Stomach (tissue), 9 donors: ENCODE results near the gene FBXO41. TPM values are rescaled to one million over a fixed set of nuclear protein-coding genes. Genes with fewer than 3 reads are reported as not detected.

Source experiments
- DNase-seq, 2 donors: peaks; one replicate each; pipeline versions ENCODE4 v3.0.0 to v3.0.0-alpha.2; 2013 to 2019
- H3K27ac ChIP-seq, 5 donors: fragments of 200-600 bp in 4 of 5; sonication (generic) in 4 of 5; one replicate each; pipeline ENCODE4 v1.5.1; 2013 to 2019; ENCODE audit warnings: mild to moderate bottlenecking in 1 of 5, moderate library complexity in 1 of 5
- H3K27me3 ChIP-seq, 3 donors: fragments of 200-600 bp; sonication (generic); one replicate each; pipeline ENCODE4 v1.5.1; 2017 to 2019; ENCODE audit warnings: mixed run types in 1 of 3
- H3K36me3 ChIP-seq, 4 donors: fragments of 200-600 bp; sonication (generic); 1 replicate in 3 of 4; 2 replicates in 1 of 4; pipeline ENCODE4 v1.5.1; 2016 to 2019
- H3K4me1 ChIP-seq, 4 donors: fragments of 200-600 bp; sonication (generic); one replicate each; pipeline ENCODE4 v1.5.1; 2016 to 2019
- H3K4me3 ChIP-seq, 4 donors: fragments of 200-600 bp; sonication (generic) in 3 of 4; one replicate each; pipeline ENCODE4 v1.5.1; 2016 to 2019; ENCODE audit warnings: mild to moderate bottlenecking in 1 of 4
- H3K9me3 ChIP-seq, 4 donors: fragments of 200-600 bp; sonication (generic); one replicate each; pipeline ENCODE4 v1.5.1; 2016 to 2019
- EP300 ChIP-seq: sonication (generic); formaldehyde crosslinking; IDR thresholded peaks from one replicate; pipeline ENCODE4 v1.6.1; 2017; ENCODE audit warnings: antibody characterized with exemption
- POLR2A ChIP-seq, 4 donors: fragments of 450-650 bp; IDR thresholded peaks; one replicate each; pipeline ENCODE4 v1.6.1; 2016; ENCODE audit warnings: antibody characterized with exemption in 4 of 4, control low read depth in 2 of 4, mild to moderate bottlenecking in 1 of 4, moderate library complexity in 1 of 4
- POLR2AphosphoS5 ChIP-seq, 3 donors: sonication (generic); formaldehyde crosslinking; IDR thresholded peaks; one replicate each; pipeline ENCODE4 v1.6.1; 2016; ENCODE audit warnings: antibody characterized with exemption in 3 of 3
- WGBS, 5 donors: extraction: QIAGEN DNeasy Blood & Tissue Kit in 3 of 5; methylation state at CpG; one replicate each; pipeline versions ENCODE4 v1.1.5 to v1.1.7; 2013 to 2018; 5-methylcytosine and 5-hydroxymethylcytosine counted together
- intact Hi-C: fragments of 100-400 bp; cut with DNase I; formaldehyde crosslinking; loops from one replicate; pipeline ENCODE4 v1.15.1; 2023; ENCODE audit warnings: low total_unique reads
- polyA plus RNA-seq, 3 donors: library from polyadenylated mRNA; stranded (reverse); fragments of 200-250 nt; gene quantifications; one replicate each; pipeline ENCODE4 v1.2.3, GENCODE V29; 2013
- total RNA-seq, 5 donors: library from RNA; depleted of rRNA; stranded (reverse); fragments of >200 nt; gene quantifications; one replicate each; pipeline versions ENCODE4 v1.1.0 to v1.2.3, GENCODE V29; 2014 to 2016
- TF ChIP-seq, protein P1 (sequence below), 7 experiments: fragments of 450-650 bp in 4 of 7; fragments of 200-600 bp in 3 of 7; sonication (generic) in 3 of 7; IDR thresholded peaks; one replicate each; pipeline ENCODE4 v1.5.1; 2016 to 2019; ENCODE audit warnings: antibody characterized with exemption in 7 of 7, control low read depth in 2 of 7, mild to moderate bottlenecking in 1 of 7
- donor health status: healthy with polysubstance abuse.
- donor health status: Bipolar disorder and iron deficiency.
- donor health status: healthy.

FBXO41 gene
- total and polyA plus RNA-seq, 8 donors = 0.55 to 16.8 (median 2.6) TPM

DNA sequence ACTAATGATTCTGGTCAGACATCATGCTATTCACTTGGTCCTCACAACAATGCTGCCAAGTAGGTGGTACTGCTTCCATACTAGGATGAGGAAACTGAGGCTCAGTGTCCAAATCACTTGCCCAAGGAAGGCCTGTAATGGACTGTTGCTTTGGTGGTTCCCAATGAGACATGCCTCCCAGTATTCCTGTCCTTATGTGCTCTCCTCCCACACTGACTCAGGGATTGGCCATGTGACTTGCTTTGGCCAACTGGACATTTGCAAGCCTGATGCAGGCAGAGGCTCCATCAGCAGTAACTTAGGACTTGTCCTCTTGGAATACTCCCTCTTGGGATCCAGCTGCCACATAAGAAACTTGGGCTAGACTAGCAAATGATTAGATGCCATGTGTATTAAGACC, 3.0 kb downstream of the FBXO41 start:
- TF ChIP-seq EP300 (no peak), POLR2AphosphoS5 (IDR thresholded peaks at IDR 0.05) (no peak), POLR2A (IDR thresholded peaks at IDR 0.05) (no peak)
- TF ChIP-seq, protein P1, sequence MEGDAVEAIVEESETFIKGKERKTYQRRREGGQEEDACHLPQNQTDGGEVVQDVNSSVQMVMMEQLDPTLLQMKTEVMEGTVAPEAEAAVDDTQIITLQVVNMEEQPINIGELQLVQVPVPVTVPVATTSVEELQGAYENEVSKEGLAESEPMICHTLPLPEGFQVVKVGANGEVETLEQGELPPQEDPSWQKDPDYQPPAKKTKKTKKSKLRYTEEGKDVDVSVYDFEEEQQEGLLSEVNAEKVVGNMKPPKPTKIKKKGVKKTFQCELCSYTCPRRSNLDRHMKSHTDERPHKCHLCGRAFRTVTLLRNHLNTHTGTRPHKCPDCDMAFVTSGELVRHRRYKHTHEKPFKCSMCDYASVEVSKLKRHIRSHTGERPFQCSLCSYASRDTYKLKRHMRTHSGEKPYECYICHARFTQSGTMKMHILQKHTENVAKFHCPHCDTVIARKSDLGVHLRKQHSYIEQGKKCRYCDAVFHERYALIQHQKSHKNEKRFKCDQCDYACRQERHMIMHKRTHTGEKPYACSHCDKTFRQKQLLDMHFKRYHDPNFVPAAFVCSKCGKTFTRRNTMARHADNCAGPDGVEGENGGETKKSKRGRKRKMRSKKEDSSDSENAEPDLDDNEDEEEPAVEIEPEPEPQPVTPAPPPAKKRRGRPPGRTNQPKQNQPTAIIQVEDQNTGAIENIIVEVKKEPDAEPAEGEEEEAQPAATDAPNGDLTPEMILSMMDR (IDR thresholded peaks at IDR 0.05) = no peak
- no peak for DNase-seq
- H3K4me1 ChIP-seq = peaks cover 14 to 25% (median 23%) of the 10 kb centered on the region in 4 donors
- H3K36me3 ChIP-seq = peaks cover 0 to 6% (median 0%) of the 10 kb centered on the region in 4 donors
- no peak overlapping the region for H3K27ac ChIP-seq
- no peaks in the 10 kb centered on the region for H3K9me3 ChIP-seq
- peaks cover 0 to 30% (median 9%) of the 10 kb centered on the region in 3 donors for H3K27me3 ChIP-seq
- H3K4me3 ChIP-seq = no peak overlapping the region
- intact Hi-C loops = no loop called here

DNA sequence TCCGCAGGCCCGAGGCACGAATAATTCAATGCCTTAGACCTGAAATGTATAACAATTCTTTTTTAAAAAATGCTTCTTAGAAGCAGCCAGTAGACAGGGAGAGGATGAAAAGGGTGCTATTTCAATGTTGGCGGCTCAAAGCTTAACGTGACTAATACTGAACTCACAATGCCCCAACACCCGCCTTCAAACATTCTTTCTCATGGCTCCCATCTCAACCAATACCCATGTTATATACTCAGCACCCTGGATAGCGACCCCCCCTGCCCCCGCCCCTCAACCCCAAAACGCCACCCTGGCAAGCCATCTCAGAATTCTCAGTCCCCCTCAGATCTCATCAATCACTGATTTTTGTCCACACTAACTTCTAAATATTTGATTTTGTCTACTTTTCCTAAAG, 4.4 kb downstream of the FBXO41 start:
- Histone ChIP-seq H3K4me3 (no peak overlapping the region), H3K27me3 (peaks cover 0 to 16% (median 9%) of the 10 kb centered on the region in 3 donors), H3K36me3 (peaks cover 0 to 6% (median 0%) of the 10 kb centered on the region in 4 donors), H3K9me3 (no peaks in the 10 kb centered on the region), H3K4me1 (peaks cover 11 to 19% (median 18%) of the 10 kb centered on the region in 4 donors), H3K27ac (no peak overlapping the region)
- TF ChIP-seq EP300 (no peak), POLR2AphosphoS5 (IDR thresholded peaks at IDR 0.05) (no peak), POLR2A (IDR thresholded peaks at IDR 0.05) (no peak)
- TF ChIP-seq, protein P1 (IDR thresholded peaks at IDR 0.05) = no peak
- WGBS, 5 donors = 73 to 78% (median 77%) methylated on average over 9 of the region's 9 CpGs
- no peak for DNase-seq
- intact Hi-C loops = no loop called here

DNA sequence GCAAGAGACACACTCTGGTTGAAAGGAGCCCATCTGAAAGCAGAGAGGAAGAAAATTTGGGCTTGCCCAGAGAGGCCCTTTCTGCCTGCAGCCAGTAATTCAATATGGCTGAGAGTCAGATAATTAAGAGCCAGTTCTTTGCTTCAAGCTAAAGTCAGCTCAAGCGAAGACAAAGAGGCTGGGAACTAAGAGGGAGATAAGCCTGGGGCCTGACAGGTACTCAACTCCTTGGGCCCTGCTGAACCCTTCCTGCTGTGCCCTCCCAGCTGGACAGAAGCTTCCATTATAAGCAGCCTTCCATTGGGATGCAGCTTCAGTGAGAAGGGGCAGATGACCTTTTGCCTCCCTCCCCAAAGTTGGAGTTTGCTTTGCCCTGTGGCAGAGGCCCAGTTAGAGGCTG, 12.0 kb downstream of the FBXO41 start:
- Histone ChIP-seq H3K27ac (no peak overlapping the region), H3K9me3 (peaks cover 0 to 6% (median 0%) of the 10 kb centered on the region in 4 donors), H3K27me3 (peaks cover 0 to 35% (median 12%) of the 10 kb centered on the region in 3 donors), H3K4me1 (peaks cover 11 to 17% (median 12%) of the 10 kb centered on the region in 4 donors), H3K36me3 (peaks cover 0 to 5% (median 0%) of the 10 kb centered on the region in 4 donors), H3K4me3 (no peak overlapping the region)
- no peak for DNase-seq
- intact Hi-C loops = no loop called here
- TF ChIP-seq, protein P1 (IDR thresholded peaks at IDR 0.05) = no peak
- no peak for TF ChIP-seq POLR2A (IDR thresholded peaks at IDR 0.05)
- no peak for TF ChIP-seq EP300
- TF ChIP-seq POLR2AphosphoS5 (IDR thresholded peaks at IDR 0.05) = no peak
- WGBS, 5 donors = 74 to 93% (median 86%) methylated on average over 1 of the region's 1 CpG

DNA sequence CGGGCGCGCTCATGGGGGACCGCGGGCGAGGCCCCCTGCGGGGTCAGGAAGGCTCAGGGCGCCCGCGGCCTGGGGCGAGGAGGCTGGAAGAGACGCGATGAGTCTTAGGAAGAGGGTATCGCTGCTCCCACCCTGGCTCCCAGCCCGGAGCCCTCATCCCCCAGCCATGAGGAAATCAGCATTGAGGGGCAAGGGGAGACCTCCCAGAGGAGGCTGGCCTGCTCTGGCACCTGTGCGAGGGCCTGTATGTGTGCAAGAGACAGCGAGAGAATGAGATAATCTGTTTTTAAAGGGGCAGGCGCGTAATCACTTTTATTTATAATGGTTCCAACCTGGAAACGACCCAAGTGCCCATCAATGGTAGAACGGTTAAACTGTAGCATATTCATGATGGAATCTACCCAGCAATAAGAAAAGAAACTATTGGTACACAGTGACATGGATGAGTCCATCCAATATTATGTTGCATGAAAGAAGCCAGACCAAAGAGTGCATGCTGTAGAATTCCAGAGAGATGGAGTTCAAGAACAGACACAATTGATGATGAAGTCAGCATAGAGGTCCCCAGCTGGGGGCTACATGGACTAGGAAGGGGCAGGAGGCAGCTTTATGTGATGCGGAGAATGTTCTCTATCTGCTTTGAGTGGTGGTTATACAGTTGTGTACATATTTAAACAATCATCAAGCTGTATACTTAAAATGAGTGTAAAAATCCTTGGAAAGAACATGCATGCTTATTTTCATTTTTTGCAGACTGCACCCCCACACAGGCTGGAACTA, 14.4 kb downstream of the FBXO41 start:
- DNase-seq = peak in 1 of 2 donors; percentile 12
- intact Hi-C loops = no loop called here
- H3K27ac ChIP-seq = peak overlapping the region in 1 of 5 donors; percentile 45
- H3K27me3 ChIP-seq = peaks cover 0 to 50% (median 12%) of the 10 kb centered on the region in 3 donors
- no peak for TF ChIP-seq POLR2A (IDR thresholded peaks at IDR 0.05)
- no peak for TF ChIP-seq POLR2AphosphoS5 (IDR thresholded peaks at IDR 0.05)
- TF ChIP-seq EP300 = no peak
- TF ChIP-seq, protein P1 (IDR thresholded peaks at IDR 0.05) = no peak
- H3K4me3 ChIP-seq = peak overlapping the region; percentile 31 to 51 (median 36)
- 21 to 54% (median 30%) methylated on average over 9 to 22 of the region's 22 CpGs for WGBS, 5 donors
- H3K4me1 ChIP-seq = peaks cover 11 to 17% (median 12%) of the 10 kb centered on the region in 4 donors
- H3K36me3 ChIP-seq = peaks cover 0 to 3% (median 0%) of the 10 kb centered on the region in 4 donors
- peaks cover 0 to 6% (median 0%) of the 10 kb centered on the region in 4 donors for H3K9me3 ChIP-seq
